GM12878 (cell line): ENCODE data around the gene RPS6KA2. TPM values are rescaled to one million over a fixed set of nuclear protein-coding genes. Genes with fewer than 3 reads are reported as not detected.

Experiments used
- ATAC-seq: fragments of 200-7000 bp; cut with Tn5 transposase; 3 replicates; pipeline ENCODE4 v1.9.1; 2020; ENCODE audit warnings: mild to moderate bottlenecking, moderate library complexity
- BruUV-seq: library from RNA; stranded (reverse); fragments of 400-500 nt; replicated peaks from 2 replicates; lab custom pipeline; 2021; lab: Mats Ljungman, UMichigan
- CTCF ChIA-PET: fragments of 300-600 bp; sonication (Branson Sonifier 250); formaldehyde crosslinking; extraction: SDS; loops from one replicate; lab custom pipeline; 2021; ENCODE audit warnings: inconsistent platforms; lab: Yijun Ruan, JAX
- POLR2A ChIA-PET: fragments of 350-600 bp; formaldehyde crosslinking; extraction: SDS; loops from one replicate; lab custom pipeline; 2021; ENCODE audit warnings: inconsistent platforms; lab: Charles Lee
- RAD21 ChIA-PET: fragments of 300-600 bp; sonication (Branson Sonifier 250); formaldehyde crosslinking; loops from one replicate; lab custom pipeline; 2023; ENCODE audit warnings: antibody characterized with exemption; ENCODE audit not compliant: unreplicated experiment; lab: Charles Lee
- SMC1A ChIA-PET: fragments of 300-600 bp; sonication (Branson Sonifier 250); formaldehyde crosslinking; loops from one replicate; lab custom pipeline; 2023; ENCODE audit not compliant: unreplicated experiment, uncharacterized antibody; lab: Charles Lee
- DNase-seq: peaks from one replicate; pipeline ENCODE4 v3.0.0-alpha.2; 2011; ENCODE audit warnings: low read depth, low spot score
- FAIRE-seq: peaks from 3 replicates; lab custom pipeline; 2011; peaks lifted over from hg19 to GRCh38; lab: Jason Lieb, UNC
- H2AFZ ChIP-seq: 2 replicates; pipeline ENCODE4 v1.6.0; 2011; ENCODE audit warnings: low read depth, low read length, control low read depth; ENCODE audit not compliant: control insufficient read depth
- H3K27ac ChIP-seq: 2 replicates; pipeline ENCODE4 v1.5.1; 2011; ENCODE audit warnings: control low read depth; ENCODE audit not compliant: control insufficient read depth, insufficient read depth
- H3K27me3 ChIP-seq, 2 experiments: replicated peaks in 1 of 2; 2 replicates each; pipeline versions ENCODE4 v1.6.0 to v1.6.1; 2011; ENCODE audit warnings: low read length in 1 of 2; ENCODE audit not compliant: control insufficient read depth in 2 of 2, insufficient read depth in 2 of 2
- H3K36me3 ChIP-seq, 2 experiments: 2 replicates each; pipeline ENCODE4 v1.5.1; 2011; ENCODE audit warnings: low read length in 1 of 2; ENCODE audit not compliant: control insufficient read depth in 2 of 2, insufficient read depth in 2 of 2
- H3K4me1 ChIP-seq: 2 replicates; pipeline ENCODE4 v1.6.1; 2011; ENCODE audit warnings: mild to moderate bottlenecking, low read length, moderate library complexity, mixed read lengths; ENCODE audit not compliant: control insufficient read depth, insufficient read depth
- H3K4me2 ChIP-seq: 2 replicates; pipeline ENCODE4 v1.6.0; 2011; ENCODE audit warnings: control low read depth; ENCODE audit not compliant: control insufficient read depth, insufficient read depth
- H3K4me3 ChIP-seq: fragments of 200-600 bp; sonication (generic); 2 replicates; pipeline ENCODE4 v1.5.1; 2016
- H3K79me2 ChIP-seq: 2 replicates; pipeline ENCODE4 v1.6.0; 2011; ENCODE audit warnings: low read length; ENCODE audit not compliant: control insufficient read depth, insufficient read depth
- H3K9ac ChIP-seq: 2 replicates; pipeline ENCODE4 v1.8.0; 2011; ENCODE audit warnings: low read length, control low read depth, mixed read lengths; ENCODE audit not compliant: control insufficient read depth, insufficient read depth
- H3K9me3 ChIP-seq: replicated peaks from 3 replicates; pipeline ENCODE4 v1.5.1; 2011; ENCODE audit warnings: mild to moderate bottlenecking, low read length; ENCODE audit not compliant: control insufficient read depth, insufficient read depth
- H4K20me1 ChIP-seq: 2 replicates; pipeline ENCODE4 v1.6.0; 2011; ENCODE audit not compliant: control insufficient read depth, insufficient read depth
- BHLHE40 ChIP-seq, 2 experiments: fragments of 450-650 bp in 1 of 2; IDR thresholded peaks; 2 replicates each; pipeline ENCODE4 v1.6.1; 2011 to 2017; ENCODE audit warnings: low read depth in 2 of 2, borderline replicate concordance in 1 of 2, improper control_type of control experiment in 1 of 2, low read length in 1 of 2, mild to moderate bottlenecking in 1 of 2
- WGBS: methylation state at CpG from one replicate; pipeline ENCODE4 v1.1.6; 2016; ENCODE audit warnings: low lambda C conversion rate; ENCODE audit not compliant: insufficient replicate concordance, insufficient coverage; ENCODE audit errors: missing lambda C conversion rate; 5-methylcytosine and 5-hydroxymethylcytosine counted together
- in situ Hi-C: fragments of 300-500 bp; cut with MboI; formaldehyde crosslinking; loops from 9 replicates; pipeline ENCODE4 v1.14.3; 2018; ENCODE audit warnings: mixed read lengths
- intact Hi-C: fragments of 100-400 bp; cut with micrococcal nuclease; formaldehyde crosslinking; loops from one replicate; pipeline ENCODE4 v1.14.2; 2022; ENCODE audit not compliant: unreplicated experiment
- polyA plus RNA-seq, 11 experiments: library from polyadenylated mRNA; depleted of rRNA in 4 of 11; unstranded in 6 of 11; stranded (reverse) in 5 of 11; fragments of >200 nt; fragmentation: Nextera tagmentation in 4 of 11; fragmentation: Illumina TruSeq in 1 of 11; extraction: Ambion mirVana in 4 of 11; extraction: Trizol in 1 of 11; gene quantifications; 1 replicate in 1 of 11; 2 replicates in 10 of 11; pipeline versions ENCODE4 v1.2.1 to v1.2.3, GENCODE V29; 2011 to 2016; ENCODE audit warnings: inconsistent platforms in 2 of 11, missing spikeins in 2 of 11, low read depth in 1 of 11
- total RNA-seq, 4 experiments: library from RNA; depleted of rRNA in 3 of 4; stranded (reverse); fragments of >200 nt in 3 of 4; fragmentation: Illumina TruSeq in 1 of 4; extraction: Trizol in 1 of 4; gene quantifications; 2 replicates each; pipeline versions ENCODE4 v1.2.1 to v1.2.3, GENCODE V29; 2013 to 2021
- TF ChIP-seq, protein P1 (sequence below): fragments of 450-650 bp; IDR thresholded peaks from 2 replicates; pipeline ENCODE4 v1.6.1; 2017; ENCODE audit warnings: mild to moderate bottlenecking, moderate library complexity

The RPS6KA2 gene
- total and polyA plus RNA-seq, 10 of the 15 experiments (the other 5 are each of a cell fraction or from before 2014, with no cell fraction given): 0.02 to 1.0 (median 0.22) TPM; not detected in 1

DNA sequence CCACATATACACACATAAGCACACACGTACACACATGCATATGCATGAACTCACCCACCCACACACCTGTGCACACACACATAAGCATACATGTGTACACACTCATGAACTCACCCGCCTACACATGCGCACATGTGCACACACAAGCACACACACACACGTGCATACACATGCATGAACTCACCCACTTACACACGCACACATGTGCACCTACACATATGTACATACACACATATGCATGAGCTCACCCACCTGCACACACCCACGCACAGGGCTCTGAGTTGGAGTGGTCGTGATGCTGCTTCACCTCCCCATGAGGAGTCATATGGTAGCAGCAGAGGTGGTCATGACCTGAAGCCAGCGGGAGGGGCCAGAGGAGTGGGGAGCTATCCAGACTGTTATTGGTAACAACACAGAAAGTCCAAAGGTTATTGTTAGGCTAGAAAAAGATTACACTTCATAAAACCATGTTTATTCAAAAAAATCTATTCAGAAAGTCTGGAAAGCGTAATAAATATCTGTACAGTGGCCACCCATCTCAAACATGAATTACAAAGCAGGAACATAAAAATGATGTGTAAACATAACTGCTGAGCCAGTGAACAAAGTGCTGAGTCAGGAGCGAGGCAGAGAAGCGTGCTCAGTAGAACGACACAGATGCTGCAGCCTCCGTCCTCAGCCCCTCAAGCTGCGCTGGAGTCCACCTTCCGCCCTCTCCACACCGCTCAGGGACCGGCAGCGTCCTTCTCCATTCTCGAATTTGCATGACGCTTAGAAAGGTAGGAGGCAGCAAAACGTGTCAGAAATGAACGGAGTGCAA lies 217.9 kb downstream of the RPS6KA2 start:
- intact Hi-C loops (loop anchor here (10.0 kb wide), 1 partner anchor 234 kb away; no protein-coding TSS in a partner anchor), in situ Hi-C loops (loop anchor here (10.0 kb wide), 1 partner anchor 524 kb away; no protein-coding TSS in a partner anchor)
- SMC1A ChIA-PET: interaction anchor here (1.0 to 1.7 kb wide), 3 partner anchors 9 to 96 kb away, joined by 5 to 8 read pairs (median 6); no protein-coding TSS in a partner anchor
- Histone ChIP-seq H3K27me3 (no peaks in the 10 kb centered on the region), H3K4me3 (no peak overlapping the region), H3K9ac (no peak overlapping the region), H3K27ac (no peak overlapping the region), H3K9me3 (no peaks in the 10 kb centered on the region), H3K4me2 (no peak overlapping the region), H2AFZ (no peak overlapping the region), H3K79me2 (no peaks in the 10 kb centered on the region), H3K4me1 (peaks cover 6% of the 10 kb centered on the region), H3K36me3 (no peaks in the 10 kb centered on the region), H4K20me1 (no peaks in the 10 kb centered on the region; the same call in 1 of the 2 replicates)
- CTCF ChIA-PET: interaction anchor here (1.8 to 1.9 kb wide), 2 partner anchors 8 to 96 kb away, joined by 7 to 9 read pairs; no protein-coding TSS in a partner anchor
- no TSS peak for BruUV-seq
- FAIRE-seq: no peak
- POLR2A ChIA-PET: interaction anchor here (0.9 to 2.0 kb wide), 2 partner anchors 10 to 18 kb away, joined by 4 to 7 read pairs; no protein-coding TSS in a partner anchor
- RAD21 ChIA-PET: no interaction called here
- ATAC-seq: no peak
- DNase-seq: no peak
- WGBS: 55% methylated on average over 22 of the region's 22 CpGs
- TF ChIP-seq, protein P1, sequence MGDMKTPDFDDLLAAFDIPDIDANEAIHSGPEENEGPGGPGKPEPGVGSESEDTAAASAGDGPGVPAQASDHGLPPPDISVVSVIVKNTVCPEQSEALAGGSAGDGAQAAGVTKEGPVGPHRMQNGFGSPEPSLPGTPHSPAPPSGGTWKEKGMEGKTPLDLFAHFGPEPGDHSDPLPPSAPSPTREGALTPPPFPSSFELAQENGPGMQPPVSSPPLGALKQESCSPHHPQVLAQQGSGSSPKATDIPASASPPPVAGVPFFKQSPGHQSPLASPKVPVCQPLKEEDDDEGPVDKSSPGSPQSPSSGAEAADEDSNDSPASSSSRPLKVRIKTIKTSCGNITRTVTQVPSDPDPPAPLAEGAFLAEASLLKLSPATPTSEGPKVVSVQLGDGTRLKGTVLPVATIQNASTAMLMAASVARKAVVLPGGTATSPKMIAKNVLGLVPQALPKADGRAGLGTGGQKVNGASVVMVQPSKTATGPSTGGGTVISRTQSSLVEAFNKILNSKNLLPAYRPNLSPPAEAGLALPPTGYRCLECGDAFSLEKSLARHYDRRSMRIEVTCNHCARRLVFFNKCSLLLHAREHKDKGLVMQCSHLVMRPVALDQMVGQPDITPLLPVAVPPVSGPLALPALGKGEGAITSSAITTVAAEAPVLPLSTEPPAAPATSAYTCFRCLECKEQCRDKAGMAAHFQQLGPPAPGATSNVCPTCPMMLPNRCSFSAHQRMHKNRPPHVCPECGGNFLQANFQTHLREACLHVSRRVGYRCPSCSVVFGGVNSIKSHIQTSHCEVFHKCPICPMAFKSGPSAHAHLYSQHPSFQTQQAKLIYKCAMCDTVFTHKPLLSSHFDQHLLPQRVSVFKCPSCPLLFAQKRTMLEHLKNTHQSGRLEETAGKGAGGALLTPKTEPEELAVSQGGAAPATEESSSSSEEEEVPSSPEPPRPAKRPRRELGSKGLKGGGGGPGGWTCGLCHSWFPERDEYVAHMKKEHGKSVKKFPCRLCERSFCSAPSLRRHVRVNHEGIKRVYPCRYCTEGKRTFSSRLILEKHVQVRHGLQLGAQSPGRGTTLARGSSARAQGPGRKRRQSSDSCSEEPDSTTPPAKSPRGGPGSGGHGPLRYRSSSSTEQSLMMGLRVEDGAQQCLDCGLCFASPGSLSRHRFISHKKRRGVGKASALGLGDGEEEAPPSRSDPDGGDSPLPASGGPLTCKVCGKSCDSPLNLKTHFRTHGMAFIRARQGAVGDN: no peak
- TF ChIP-seq BHLHE40 (IDR thresholded peaks at IDR 0.05; ENCODE audit: borderline replicate concordance in 1 of 2, low read depth in 2 of 2, low read length in 1 of 2): 0 out of 4 replicates have a peak, but pooled peaks of 1 of the 2 experiments have one; percentile 5
